Pons (tissue), 1 donor: ENCODE measurements around the gene IGFBP2.

ENCODE experiments used
- DNase-seq: peaks from one replicate; pipeline ENCODE4 v3.0.0-alpha.2; 2016; ENCODE audit warnings: low spot score

The IGFBP2 gene

GRCh38 chr2:216663846-216664245 lies 30.6 kb downstream of the IGFBP2 start:
- no peak for DNase-seq

DNA sequence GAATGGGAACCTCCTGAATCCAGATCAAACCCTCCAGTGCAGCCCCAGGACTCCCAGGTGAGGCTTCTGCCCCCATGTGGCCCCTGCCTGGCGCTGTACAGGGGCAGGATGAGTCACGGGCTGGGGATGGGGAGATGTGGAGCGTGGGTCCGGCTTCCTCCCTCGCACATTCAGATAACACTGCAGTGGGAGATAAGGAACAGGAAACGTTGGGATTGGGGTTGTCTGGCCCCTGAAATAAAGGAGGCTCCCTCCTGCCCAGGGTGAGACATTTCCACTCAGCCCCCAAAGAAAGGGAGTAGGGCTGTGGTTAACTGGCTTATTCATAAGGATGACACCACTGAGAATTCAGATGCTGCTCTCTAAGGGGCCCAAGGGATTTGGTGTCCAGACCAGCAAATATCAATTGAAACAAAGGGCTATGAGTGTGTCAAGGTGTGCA lies 31.4 kb downstream of the IGFBP2 start:
- no peak for DNase-seq

GRCh38 chr2:216665242-216665641 lies 32.0 kb downstream of the IGFBP2 start:
- no peak for DNase-seq

DNA sequence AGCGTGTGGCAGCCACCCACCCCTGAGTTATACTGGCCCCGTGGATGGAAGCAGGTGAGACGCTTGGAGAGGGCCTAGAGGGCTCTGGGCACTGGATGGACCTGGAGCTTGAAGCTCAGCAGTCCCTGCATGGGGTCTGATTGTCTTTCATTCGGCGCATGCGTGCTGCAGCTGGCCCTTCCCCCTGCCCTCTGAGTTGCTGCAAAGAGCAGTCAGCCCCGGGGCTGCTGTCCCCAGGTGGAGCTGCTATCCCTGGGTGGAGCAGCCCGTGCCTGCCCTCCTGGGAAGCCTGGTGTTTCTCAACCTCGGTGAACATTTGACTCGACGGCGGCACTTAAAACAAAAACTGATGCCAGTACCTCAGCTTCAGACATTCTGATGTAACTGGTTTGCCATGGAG lies 32.5 kb downstream of the IGFBP2 start:
- no peak for DNase-seq

GRCh38 chr2:216666461-216667233 lies 33.4 kb downstream of the IGFBP2 start:
- DNase-seq: peak; percentile 80

GRCh38 chr2:216670266-216671080 lies 37.3 kb downstream of the IGFBP2 start:
- DNase-seq: no peak

GRCh38 chr2:216671081-216671411 lies 37.8 kb downstream of the IGFBP2 start:
- no peak for DNase-seq

GRCh38 chr2:216671791-216672343 lies 38.6 kb downstream of the IGFBP2 start:
- no peak for DNase-seq

- no peak for DNase-seq
Observed at GRCh38 chr2:216672466-216672865, 39.2 kb downstream of the IGFBP2 start.

DNA sequence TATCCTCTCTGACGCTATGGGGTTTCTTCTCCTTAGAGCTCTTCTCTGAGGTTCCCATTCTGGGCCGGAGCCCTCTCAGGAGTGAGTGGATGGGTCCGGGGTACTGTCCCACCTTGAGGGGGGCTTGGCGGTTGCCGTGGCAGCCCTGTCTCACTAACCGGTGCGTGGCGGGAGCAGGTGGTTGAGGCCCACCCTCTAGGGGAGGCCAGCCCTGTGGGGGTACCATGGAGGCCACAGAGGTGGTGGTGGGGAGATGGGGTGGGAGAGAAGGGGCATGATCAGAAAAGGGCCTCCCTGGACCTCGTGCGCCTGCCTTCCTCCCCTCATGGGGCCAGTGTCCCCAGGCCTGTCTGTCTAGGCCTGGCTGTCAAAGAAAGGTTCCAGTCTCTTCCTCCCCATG lies 39.8 kb downstream of the IGFBP2 start:
- no peak for DNase-seq

DNA sequence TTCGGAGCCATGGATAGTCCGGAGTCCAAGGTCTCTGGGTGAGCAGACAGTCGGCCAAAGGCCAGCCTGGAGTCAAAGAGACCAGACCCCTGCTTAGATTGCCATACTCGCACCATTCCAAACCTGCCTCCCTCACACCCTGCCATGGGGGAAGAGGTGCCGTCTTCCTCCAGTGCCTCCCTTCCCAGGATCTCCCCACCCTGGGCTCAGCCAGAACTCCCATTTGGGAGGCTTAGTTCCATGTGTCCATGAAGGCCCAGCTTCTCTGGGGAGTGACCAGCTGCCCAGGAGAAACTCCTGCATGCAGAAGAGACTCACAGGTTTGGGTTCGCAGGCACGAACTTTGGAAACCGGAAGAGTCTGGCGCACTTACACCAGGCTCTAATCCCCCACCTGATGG lies 40.4 kb downstream of the IGFBP2 start:
- no peak for DNase-seq

DNA sequence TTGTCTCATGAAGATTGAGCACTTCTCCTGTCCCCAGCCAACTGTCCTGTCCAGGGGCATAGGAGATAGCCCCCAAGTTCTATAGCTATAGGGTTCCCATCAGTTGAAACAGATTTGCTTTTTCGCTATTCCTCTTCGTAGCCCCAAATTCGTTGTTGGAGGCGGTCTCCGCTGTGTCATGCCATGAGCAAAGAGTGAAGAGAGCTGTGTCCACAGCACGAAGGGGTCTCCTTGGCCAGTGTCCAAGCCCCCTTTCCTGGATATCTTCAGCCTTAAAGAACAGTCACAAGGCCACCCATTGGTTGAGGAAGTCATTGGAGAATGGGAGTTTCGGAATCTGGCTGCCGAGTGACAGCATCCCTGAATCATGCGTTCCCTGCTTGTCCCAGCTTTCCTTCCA lies 41.2 kb downstream of the IGFBP2 start:
- DNase-seq: no peak

GRCh38 chr2:216676630-216677029 lies 43.4 kb downstream of the IGFBP2 start:
- no peak for DNase-seq

- DNase-seq: no peak
Observed at GRCh38 chr2:216677439-216678097, 44.3 kb downstream of the IGFBP2 start.

- DNase-seq: no peak
Observed at GRCh38 chr2:216678098-216678465, 44.9 kb downstream of the IGFBP2 start.

- no peak for DNase-seq
Observed at GRCh38 chr2:216678813-216679657, 45.8 kb downstream of the IGFBP2 start.

DNA sequence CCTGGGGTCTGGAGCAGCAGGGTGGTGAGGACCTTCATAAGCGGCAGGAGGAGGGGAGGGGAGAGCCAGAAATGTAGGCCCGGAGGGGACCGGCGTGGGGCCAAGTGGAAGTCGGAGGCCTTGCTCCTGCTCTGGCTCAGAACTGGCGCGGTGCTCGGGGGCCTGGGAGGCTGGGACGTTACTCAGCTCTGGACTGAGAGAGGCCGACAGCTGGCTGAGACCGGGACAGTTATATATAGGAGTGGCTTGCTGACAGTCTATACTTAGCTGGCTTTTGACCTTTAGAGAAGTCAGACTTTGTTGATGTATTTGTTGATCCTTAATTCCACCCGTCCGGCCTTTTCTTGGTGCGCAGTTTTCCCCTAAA lies 46.4 kb downstream of the IGFBP2 start:
- DNase-seq: no peak

- no peak for DNase-seq
Observed at GRCh38 chr2:216680951-216681629, 47.9 kb downstream of the IGFBP2 start.

DNA sequence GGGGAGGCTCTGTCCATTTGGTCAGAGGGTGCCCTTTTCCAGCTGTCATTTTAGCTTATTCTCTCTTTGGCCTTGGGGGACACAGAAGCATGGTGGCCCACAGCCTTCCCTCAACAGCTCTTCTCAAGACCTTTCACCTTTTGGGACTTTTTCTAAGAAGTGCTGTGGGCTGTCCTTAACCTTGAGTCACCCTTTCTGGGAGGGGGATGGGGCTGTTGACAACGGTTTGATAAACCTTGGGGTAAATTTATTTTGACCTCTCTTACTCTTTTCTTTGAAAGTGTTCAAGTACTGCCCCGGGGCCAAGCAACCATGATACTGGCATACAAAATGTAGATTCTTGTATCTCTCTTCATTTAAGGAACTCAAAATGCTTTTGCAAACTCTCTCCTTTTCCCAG lies 48.5 kb downstream of the IGFBP2 start:
- DNase-seq: no peak

GRCh38 chr2:216683846-216684245 lies 50.6 kb downstream of the IGFBP2 start:
- DNase-seq: peak; percentile 9

- DNase-seq: no peak
Observed at GRCh38 chr2:216685327-216685875, 52.2 kb downstream of the IGFBP2 start.
